ENCODE data around the gene RCBTB2.

The RCBTB2 gene

GRCh38 chr13:48528720-48529119 is 4.2 kb downstream of the RCBTB2 start:
- TF ChIP-seq SIN3A (IDR thresholded peaks at IDR 0.05; ENCODE audit: borderline replicate concordance, insufficient read depth, low read length): no peak
- TF ChIP-seq FOXP2 (optimal IDR thresholded peaks at IDR 0.05; ENCODE audit: borderline replicate concordance, extremely low read depth, extremely low read length, insufficient read depth): no peak
- TF ChIP-seq POLR2AphosphoS5 (IDR thresholded peaks at IDR 0.05; ENCODE audit: low read depth, low read length): no peak
- TF ChIP-seq REST (IDR thresholded peaks at IDR 0.05; ENCODE audit: insufficient read depth in 1 of 2, low read depth in 2 of 2, low read length in 2 of 2): no peak
- TF ChIP-seq TAF1 (IDR thresholded peaks at IDR 0.05; ENCODE audit: borderline replicate concordance, insufficient read depth, low read length): no peak

- TF ChIP-seq FOXP2 (optimal IDR thresholded peaks at IDR 0.05; ENCODE audit: borderline replicate concordance, extremely low read depth, extremely low read length, insufficient read depth): no peak
- no peak for TF ChIP-seq REST (IDR thresholded peaks at IDR 0.05; ENCODE audit: insufficient read depth in 1 of 2, low read depth in 2 of 2, low read length in 2 of 2)
- no peak for TF ChIP-seq POLR2AphosphoS5 (IDR thresholded peaks at IDR 0.05; ENCODE audit: low read depth, low read length)
- no peak for TF ChIP-seq SIN3A (IDR thresholded peaks at IDR 0.05; ENCODE audit: borderline replicate concordance, insufficient read depth, low read length)
- no peak for TF ChIP-seq TAF1 (IDR thresholded peaks at IDR 0.05; ENCODE audit: borderline replicate concordance, insufficient read depth, low read length)
Observed at GRCh38 chr13:48527955-48528354, 4.9 kb downstream of the RCBTB2 start.

- TF ChIP-seq POLR2AphosphoS5 (IDR thresholded peaks at IDR 0.05; ENCODE audit: low read depth, low read length) (no peak), SIN3A (IDR thresholded peaks at IDR 0.05; ENCODE audit: borderline replicate concordance, insufficient read depth, low read length) (no peak)
Observed at GRCh38 chr13:48526286-48526685, 6.6 kb downstream of the RCBTB2 start.

- no peak for TF ChIP-seq FOXP2 (optimal IDR thresholded peaks at IDR 0.05; ENCODE audit: borderline replicate concordance, extremely low read depth, extremely low read length, insufficient read depth)
- TF ChIP-seq REST (IDR thresholded peaks at IDR 0.05; ENCODE audit: insufficient read depth in 1 of 2, low read depth in 2 of 2, low read length in 2 of 2): no peak
- TF ChIP-seq TAF1 (IDR thresholded peaks at IDR 0.05; ENCODE audit: borderline replicate concordance, insufficient read depth, low read length): no peak
- TF ChIP-seq SIN3A (IDR thresholded peaks at IDR 0.05; ENCODE audit: borderline replicate concordance, insufficient read depth, low read length): no peak
- no peak for TF ChIP-seq POLR2AphosphoS5 (IDR thresholded peaks at IDR 0.05; ENCODE audit: low read depth, low read length)
Observed at GRCh38 chr13:48518083-48518482, 14.8 kb downstream of the RCBTB2 start.

- no peak for TF ChIP-seq TAF1 (IDR thresholded peaks at IDR 0.05; ENCODE audit: borderline replicate concordance, insufficient read depth, low read length)
- TF ChIP-seq FOXP2 (optimal IDR thresholded peaks at IDR 0.05; ENCODE audit: borderline replicate concordance, extremely low read depth, extremely low read length, insufficient read depth): no peak
- TF ChIP-seq REST (IDR thresholded peaks at IDR 0.05; ENCODE audit: insufficient read depth in 1 of 2, low read depth in 2 of 2, low read length in 2 of 2): no peak
- TF ChIP-seq POLR2AphosphoS5 (IDR thresholded peaks at IDR 0.05; ENCODE audit: low read depth, low read length): no peak
- TF ChIP-seq SIN3A (IDR thresholded peaks at IDR 0.05; ENCODE audit: borderline replicate concordance, insufficient read depth, low read length): no peak
Observed at GRCh38 chr13:48515732-48516131, 17.1 kb downstream of the RCBTB2 start.
